ENCODE measurements around the gene CSNK2B. TPM values are rescaled to one million over a fixed set of nuclear protein-coding genes. Genes with fewer than 3 reads are reported as not detected.

The CSNK2B gene
- total and polyA plus RNA-seq, 9 of the 15 experiments (the other 6 are each of a cell fraction or from before 2014, with no cell fraction given): 120 to 1,126 (median 529) TPM

- TF ChIP-seq HMBOX1 (IDR thresholded peaks at IDR 0.05) (no peak), RFX1 (IDR thresholded peaks at IDR 0.05) (no peak; the same call in 1 of the 2 replicates), NCOA4 (IDR thresholded peaks at IDR 0.05; ENCODE audit: partially characterized antibody) (no peak), NFXL1 (CRISPR knock-in tag; IDR thresholded peaks at IDR 0.05) (no peak), ZNF140 (CRISPR knock-in tag; IDR thresholded peaks at IDR 0.05) (no peak), ZNF280A (IDR thresholded peaks at IDR 0.05; ENCODE audit: low read depth, partially characterized antibody) (no peak), PHB (CRISPR knock-in tag; IDR thresholded peaks at IDR 0.05) (no peak), TFE3 (CRISPR knock-in tag; IDR thresholded peaks at IDR 0.05) (no peak), ZNF408 (CRISPR knock-in tag; IDR thresholded peaks at IDR 0.05; ENCODE audit: low read depth) (no peak), KLF16 (IDR thresholded peaks at IDR 0.05) (no peak), ZC3H11A (IDR thresholded peaks at IDR 0.05; ENCODE audit: low read depth, low read length) (no peak), KDM4B (IDR thresholded peaks at IDR 0.05; ENCODE audit: borderline replicate concordance in 2 of 2, low read depth in 1 of 2) (no peak), HNRNPLL (IDR thresholded peaks at IDR 0.05; ENCODE audit: low read depth, low read length, poor library complexity, severe bottlenecking) (no peak), SRSF3 (IDR thresholded peaks at IDR 0.05; ENCODE audit: insufficient read depth, low read length) (no peak), EZH2 (IDR thresholded peaks at IDR 0.05; ENCODE audit: borderline replicate concordance, low read depth, low read length) (no peak), LARP7 (IDR thresholded peaks at IDR 0.05) (no peak), HDAC8 (tag; IDR thresholded peaks at IDR 0.05) (no peak)
- TF ChIP-seq, protein P1, sequence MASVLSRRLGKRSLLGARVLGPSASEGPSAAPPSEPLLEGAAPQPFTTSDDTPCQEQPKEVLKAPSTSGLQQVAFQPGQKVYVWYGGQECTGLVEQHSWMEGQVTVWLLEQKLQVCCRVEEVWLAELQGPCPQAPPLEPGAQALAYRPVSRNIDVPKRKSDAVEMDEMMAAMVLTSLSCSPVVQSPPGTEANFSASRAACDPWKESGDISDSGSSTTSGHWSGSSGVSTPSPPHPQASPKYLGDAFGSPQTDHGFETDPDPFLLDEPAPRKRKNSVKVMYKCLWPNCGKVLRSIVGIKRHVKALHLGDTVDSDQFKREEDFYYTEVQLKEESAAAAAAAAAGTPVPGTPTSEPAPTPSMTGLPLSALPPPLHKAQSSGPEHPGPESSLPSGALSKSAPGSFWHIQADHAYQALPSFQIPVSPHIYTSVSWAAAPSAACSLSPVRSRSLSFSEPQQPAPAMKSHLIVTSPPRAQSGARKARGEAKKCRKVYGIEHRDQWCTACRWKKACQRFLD (CRISPR knock-in tag; IDR thresholded peaks at IDR 0.05): no peak
- TF ChIP-seq, protein P2, sequence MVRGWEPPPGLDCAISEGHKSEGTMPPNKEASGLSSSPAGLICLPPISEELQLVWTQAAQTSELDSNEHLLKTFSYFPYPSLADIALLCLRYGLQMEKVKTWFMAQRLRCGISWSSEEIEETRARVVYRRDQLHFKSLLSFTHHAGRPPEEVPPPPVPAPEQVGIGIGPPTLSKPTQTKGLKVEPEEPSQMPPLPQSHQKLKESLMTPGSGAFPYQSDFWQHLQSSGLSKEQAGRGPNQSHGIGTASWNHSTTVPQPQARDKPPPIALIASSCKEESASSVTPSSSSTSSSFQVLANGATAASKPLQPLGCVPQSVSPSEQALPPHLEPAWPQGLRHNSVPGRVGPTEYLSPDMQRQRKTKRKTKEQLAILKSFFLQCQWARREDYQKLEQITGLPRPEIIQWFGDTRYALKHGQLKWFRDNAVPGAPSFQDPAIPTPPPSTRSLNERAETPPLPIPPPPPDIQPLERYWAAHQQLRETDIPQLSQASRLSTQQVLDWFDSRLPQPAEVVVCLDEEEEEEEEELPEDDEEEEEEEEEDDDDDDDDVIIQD (CRISPR knock-in tag; IDR thresholded peaks at IDR 0.05): no peak
- TF ChIP-seq, protein P3, sequence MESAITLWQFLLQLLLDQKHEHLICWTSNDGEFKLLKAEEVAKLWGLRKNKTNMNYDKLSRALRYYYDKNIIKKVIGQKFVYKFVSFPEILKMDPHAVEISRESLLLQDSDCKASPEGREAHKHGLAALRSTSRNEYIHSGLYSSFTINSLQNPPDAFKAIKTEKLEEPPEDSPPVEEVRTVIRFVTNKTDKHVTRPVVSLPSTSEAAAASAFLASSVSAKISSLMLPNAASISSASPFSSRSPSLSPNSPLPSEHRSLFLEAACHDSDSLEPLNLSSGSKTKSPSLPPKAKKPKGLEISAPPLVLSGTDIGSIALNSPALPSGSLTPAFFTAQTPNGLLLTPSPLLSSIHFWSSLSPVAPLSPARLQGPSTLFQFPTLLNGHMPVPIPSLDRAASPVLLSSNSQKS (CRISPR knock-in tag; IDR thresholded peaks at IDR 0.05): no peak
These were observed 51.8 kb downstream of the CSNK2B start (continued) for GRCh38 chr6:31717499-31718222.
